Measurements from ENCODE around the gene OTOA. TPM values are rescaled to one million over a fixed set of nuclear protein-coding genes. Genes with fewer than 3 reads are reported as not detected.

OTOA gene
- total and polyA plus RNA-seq, 2 of the 13 experiments (the other 11 are each of a cell fraction or from before 2014, with no cell fraction given), result 0.05 to 0.15 TPM

DNA sequence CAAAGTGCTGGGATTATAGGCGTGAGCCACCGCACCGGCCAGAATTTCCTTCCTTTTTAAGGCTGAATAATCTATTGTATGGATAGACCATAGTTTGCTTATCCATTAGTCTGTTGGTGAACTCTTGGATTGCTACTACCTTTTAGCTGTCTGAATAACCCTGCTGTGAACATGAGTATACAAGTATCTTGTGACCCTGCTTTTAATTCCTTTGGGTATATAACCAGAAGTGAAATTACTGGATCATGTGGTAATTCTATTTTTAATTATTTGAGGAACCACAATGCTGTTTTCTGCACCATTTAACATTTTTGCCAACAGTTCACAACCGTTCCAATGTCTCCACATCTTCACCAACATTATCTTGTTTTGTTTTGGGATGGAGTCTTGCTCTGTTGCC is 4.6 kb upstream of the OTOA start:
- no peak for ATAC-seq
- POLR2A ChIA-PET, result no interaction called here
- intact Hi-C loops (cut with micrococcal nuclease; ENCODE audit: unreplicated experiment), result no loop called here

More for the DNA sequence above, 4.6 kb upstream of the OTOA start:
- in situ Hi-C loops (cut with HindIII; ENCODE audit: extremely low pct_ligation_motif_present, low pct_unique_long_range_greater_than_20kb), result loop anchor here (5.0 kb wide), 1 partner anchor 48 kb away; no protein-coding TSS in a partner anchor
- CTCF ChIA-PET (ENCODE audit: low intra/inter-chr PET ratio, low total read pairs), result interaction anchor here (3.6 kb wide), 1 partner anchor 49 kb away, joined by 54 read pairs; no protein-coding TSS in a partner anchor
- no peaks in the 10 kb centered on the region for H4K20me1 ChIP-seq (ENCODE audit: insufficient read depth, low read length)
- DNase-seq (ENCODE audit: low spot score) (no peak), FAIRE-seq (no peak)
- H3K4me1 ChIP-seq (ENCODE audit: insufficient read depth, low read length), result no peaks in the 10 kb centered on the region
- no peak overlapping the region for H3K4me2 ChIP-seq (ENCODE audit: low read depth, low read length)
- peaks cover 5 to 29% of the 10 kb centered on the region in 2 experiments; a peak in 4 of 5 replicates for H3K36me3 ChIP-seq (replicated peaks in 1 of 2; ENCODE audit: control insufficient read depth in 1 of 2, insufficient read depth in 2 of 2, low read length in 2 of 2)
- no peaks in the 10 kb centered on the region for H3K27me3 ChIP-seq (ENCODE audit: control insufficient read depth in 1 of 2, insufficient read depth in 2 of 2, low read length in 2 of 2)
- no peaks in the 10 kb centered on the region for H3K79me2 ChIP-seq (ENCODE audit: insufficient read depth, low read length)
- WGBS (ENCODE audit: low lambda C conversion rate), result 98% methylated on average over 4 of the region's 4 CpGs
- no peak overlapping the region for H3K4me3 ChIP-seq (replicated peaks in 1 of 3; ENCODE audit: insufficient read depth in 1 of 3, low read depth in 2 of 3, low read length in 3 of 3)
- H2AFZ ChIP-seq (ENCODE audit: low read length), result no peak overlapping the region
- H3K9ac ChIP-seq (ENCODE audit: insufficient read depth, low read depth, low read length), result no peak overlapping the region
- BruUV-seq (replicated peaks), result no TSS peak
- no peaks in the 10 kb centered on the region for H3K9me3 ChIP-seq (ENCODE audit: low read length)
- no peak overlapping the region for H3K27ac ChIP-seq (ENCODE audit: extremely low read length, insufficient read depth, low read length)
- TF ChIP-seq NBN (conservative IDR thresholded peaks at IDR 0.05) (no peak), ZBTB7A (CRISPR knock-in tag; IDR thresholded peaks at IDR 0.05) (no peak), ZNF850 (CRISPR knock-in tag; conservative IDR thresholded peaks at IDR 0.05) (no peak), LCORL (IDR thresholded peaks at IDR 0.05) (no peak), LCORL (CRISPR knock-in tag; IDR thresholded peaks at IDR 0.05) (no peak), HNRNPK (IDR thresholded peaks at IDR 0.05; ENCODE audit: low read depth, low read length, poor library complexity, severe bottlenecking) (no peak)
- TF ChIP-seq, protein P1, sequence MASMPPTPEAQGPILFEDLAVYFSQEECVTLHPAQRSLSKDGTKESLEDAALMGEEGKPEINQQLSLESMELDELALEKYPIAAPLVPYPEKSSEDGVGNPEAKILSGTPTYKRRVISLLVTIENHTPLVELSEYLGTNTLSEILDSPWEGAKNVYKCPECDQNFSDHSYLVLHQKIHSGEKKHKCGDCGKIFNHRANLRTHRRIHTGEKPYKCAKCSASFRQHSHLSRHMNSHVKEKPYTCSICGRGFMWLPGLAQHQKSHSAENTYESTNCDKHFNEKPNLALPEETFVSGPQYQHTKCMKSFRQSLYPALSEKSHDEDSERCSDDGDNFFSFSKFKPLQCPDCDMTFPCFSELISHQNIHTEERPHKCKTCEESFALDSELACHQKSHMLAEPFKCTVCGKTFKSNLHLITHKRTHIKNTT (CRISPR knock-in tag; IDR thresholded peaks at IDR 0.05), result no peak
- TF ChIP-seq, protein P2, sequence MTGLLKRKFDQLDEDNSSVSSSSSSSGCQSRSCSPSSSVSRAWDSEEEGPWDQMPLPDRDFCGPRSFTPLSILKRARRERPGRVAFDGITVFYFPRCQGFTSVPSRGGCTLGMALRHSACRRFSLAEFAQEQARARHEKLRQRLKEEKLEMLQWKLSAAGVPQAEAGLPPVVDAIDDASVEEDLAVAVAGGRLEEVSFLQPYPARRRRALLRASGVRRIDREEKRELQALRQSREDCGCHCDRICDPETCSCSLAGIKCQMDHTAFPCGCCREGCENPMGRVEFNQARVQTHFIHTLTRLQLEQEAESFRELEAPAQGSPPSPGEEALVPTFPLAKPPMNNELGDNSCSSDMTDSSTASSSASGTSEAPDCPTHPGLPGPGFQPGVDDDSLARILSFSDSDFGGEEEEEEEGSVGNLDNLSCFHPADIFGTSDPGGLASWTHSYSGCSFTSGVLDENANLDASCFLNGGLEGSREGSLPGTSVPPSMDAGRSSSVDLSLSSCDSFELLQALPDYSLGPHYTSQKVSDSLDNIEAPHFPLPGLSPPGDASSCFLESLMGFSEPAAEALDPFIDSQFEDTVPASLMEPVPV (CRISPR knock-in tag; IDR thresholded peaks at IDR 0.05), result no peak
